ENCODE data around the gene APOC3.

APOC3 gene

DNA sequence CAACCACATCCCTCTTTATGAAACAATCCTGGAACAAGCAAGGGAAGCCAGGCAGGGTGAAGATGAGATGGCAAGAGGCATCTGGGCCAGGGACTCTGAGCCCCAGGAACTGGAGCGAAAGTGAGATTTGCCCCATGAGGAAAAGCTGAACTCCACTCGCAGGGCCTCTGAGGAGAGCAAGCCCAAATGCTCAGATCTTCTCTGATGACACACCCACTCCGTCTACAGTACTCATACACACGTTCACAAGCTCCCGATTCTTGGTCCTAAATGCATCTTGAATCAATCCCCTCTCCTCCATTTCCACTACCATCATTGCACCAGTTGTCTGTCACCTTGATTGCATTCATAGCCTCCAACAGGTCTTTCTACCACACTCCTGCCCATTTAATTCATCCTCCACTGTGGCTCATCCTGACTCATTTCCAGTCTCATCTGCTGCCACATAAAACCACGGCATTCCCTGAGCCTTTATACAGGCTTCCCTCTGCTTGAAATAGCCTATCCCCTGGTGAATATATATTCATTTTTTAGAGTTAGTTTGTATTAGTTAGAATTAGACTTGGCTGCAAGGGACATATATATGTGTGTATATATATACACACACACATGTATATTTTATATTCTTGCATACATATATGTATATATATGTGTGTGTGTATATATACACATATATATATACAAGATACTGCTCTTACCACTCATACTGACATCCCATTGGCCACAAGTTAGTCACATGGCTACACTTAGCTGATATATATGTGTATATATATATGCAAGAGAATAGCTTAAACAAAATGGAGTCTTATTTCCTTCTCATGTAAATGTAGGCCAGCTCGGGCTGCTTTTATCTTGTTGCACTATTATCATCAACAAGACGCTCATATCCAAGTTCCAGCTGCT lies 36.6 kb upstream of the APOC3 start:
- Histone ChIP-seq H3K36me3 (replicated peaks; ENCODE audit: low read depth, low read length) (no peaks in the 10 kb centered on the region), H3K27ac (ENCODE audit: low read length) (no peak overlapping the region), H3K79me2 (ENCODE audit: low read length) (no peaks in the 10 kb centered on the region), H4K20me1 (ENCODE audit: insufficient read depth, low read length) (no peaks in the 10 kb centered on the region), H2AFZ (ENCODE audit: low read depth, low read length) (no peak overlapping the region), H3K4me1 (ENCODE audit: low read length) (peaks cover 8% of the 10 kb centered on the region; the same call in 1 of the 2 replicates), H3K9me3 (ENCODE audit: insufficient read depth, low read length) (no peaks in the 10 kb centered on the region), H3K27me3 (ENCODE audit: low read depth, low read length) (no peaks in the 10 kb centered on the region), H3K4me3 (ENCODE audit: low read length) (no peak overlapping the region), H3K9ac (ENCODE audit: low read length) (no peak overlapping the region), H3K4me2 (ENCODE audit: low read length) (no peak overlapping the region)
- no peak for TF ChIP-seq EZH2phosphoT487 (IDR thresholded peaks at IDR 0.05; ENCODE audit: low read depth)
- TF ChIP-seq, protein P1, sequence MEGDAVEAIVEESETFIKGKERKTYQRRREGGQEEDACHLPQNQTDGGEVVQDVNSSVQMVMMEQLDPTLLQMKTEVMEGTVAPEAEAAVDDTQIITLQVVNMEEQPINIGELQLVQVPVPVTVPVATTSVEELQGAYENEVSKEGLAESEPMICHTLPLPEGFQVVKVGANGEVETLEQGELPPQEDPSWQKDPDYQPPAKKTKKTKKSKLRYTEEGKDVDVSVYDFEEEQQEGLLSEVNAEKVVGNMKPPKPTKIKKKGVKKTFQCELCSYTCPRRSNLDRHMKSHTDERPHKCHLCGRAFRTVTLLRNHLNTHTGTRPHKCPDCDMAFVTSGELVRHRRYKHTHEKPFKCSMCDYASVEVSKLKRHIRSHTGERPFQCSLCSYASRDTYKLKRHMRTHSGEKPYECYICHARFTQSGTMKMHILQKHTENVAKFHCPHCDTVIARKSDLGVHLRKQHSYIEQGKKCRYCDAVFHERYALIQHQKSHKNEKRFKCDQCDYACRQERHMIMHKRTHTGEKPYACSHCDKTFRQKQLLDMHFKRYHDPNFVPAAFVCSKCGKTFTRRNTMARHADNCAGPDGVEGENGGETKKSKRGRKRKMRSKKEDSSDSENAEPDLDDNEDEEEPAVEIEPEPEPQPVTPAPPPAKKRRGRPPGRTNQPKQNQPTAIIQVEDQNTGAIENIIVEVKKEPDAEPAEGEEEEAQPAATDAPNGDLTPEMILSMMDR (IDR thresholded peaks at IDR 0.05; ENCODE audit: low read depth, low read length), result no peak

DNA sequence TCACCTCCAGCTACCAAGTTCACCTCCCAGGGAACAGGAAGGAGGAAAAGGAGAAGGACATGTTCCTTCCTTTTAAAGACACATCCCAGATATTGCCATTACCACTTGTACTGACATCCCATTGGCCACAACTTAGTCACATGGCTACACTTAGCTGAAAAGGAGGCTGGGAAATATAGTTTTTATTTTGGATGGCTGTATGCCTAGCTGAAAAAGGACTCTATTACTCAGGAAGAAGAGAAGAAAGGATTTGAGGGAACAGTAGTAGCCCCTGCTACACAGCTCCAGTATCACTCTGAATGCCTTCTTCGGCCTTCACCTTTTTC lies 36.0 kb upstream of the APOC3 start:
- Histone ChIP-seq H2AFZ (ENCODE audit: low read depth, low read length) (no peak overlapping the region), H3K9me3 (ENCODE audit: insufficient read depth, low read length) (no peaks in the 10 kb centered on the region), H3K36me3 (replicated peaks; ENCODE audit: low read depth, low read length) (no peaks in the 10 kb centered on the region), H3K27me3 (ENCODE audit: low read depth, low read length) (0 out of 2 replicates have a peak, but pooled peaks cover under 1% of the 10 kb centered on the region), H3K4me3 (ENCODE audit: low read length) (no peak overlapping the region), H3K9ac (ENCODE audit: low read length) (no peak overlapping the region), H3K4me1 (ENCODE audit: low read length) (peaks cover 7% of the 10 kb centered on the region; the same call in 1 of the 2 replicates), H3K4me2 (ENCODE audit: low read length) (no peak overlapping the region), H4K20me1 (ENCODE audit: insufficient read depth, low read length) (no peaks in the 10 kb centered on the region), H3K79me2 (ENCODE audit: low read length) (no peaks in the 10 kb centered on the region), H3K27ac (ENCODE audit: low read length) (no peak overlapping the region)
- no peak for TF ChIP-seq EZH2phosphoT487 (IDR thresholded peaks at IDR 0.05; ENCODE audit: low read depth)
- TF ChIP-seq, protein P1 (IDR thresholded peaks at IDR 0.05; ENCODE audit: low read depth, low read length), result no peak

DNA sequence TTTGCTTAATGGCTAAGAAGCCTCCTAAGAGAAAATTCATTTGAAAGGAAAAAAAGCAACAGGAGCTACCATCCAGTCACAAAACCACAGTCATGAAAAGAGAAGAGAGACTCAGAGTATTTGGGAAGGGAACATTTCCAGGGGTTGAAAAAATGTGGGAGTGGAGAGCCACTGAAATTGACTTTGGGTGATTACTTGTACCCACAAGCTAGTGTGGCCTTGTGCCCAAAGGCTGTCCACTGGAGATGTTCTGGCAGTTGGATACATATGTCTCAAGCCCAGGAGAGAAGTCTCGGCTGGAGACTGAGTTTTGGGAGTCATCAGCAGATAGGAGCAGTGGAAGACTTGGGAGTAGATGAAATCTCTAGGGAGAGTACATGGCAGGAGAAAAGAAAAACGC lies 34.9 kb upstream of the APOC3 start:
- Histone ChIP-seq H2AFZ (ENCODE audit: low read depth, low read length) (no peak overlapping the region), H3K27ac (ENCODE audit: low read length) (no peak overlapping the region), H3K27me3 (ENCODE audit: low read depth, low read length) (0 out of 2 replicates have a peak, but pooled peaks cover 10% of the 10 kb centered on the region), H4K20me1 (ENCODE audit: insufficient read depth, low read length) (no peaks in the 10 kb centered on the region), H3K4me3 (ENCODE audit: low read length) (no peak overlapping the region), H3K79me2 (ENCODE audit: low read length) (no peaks in the 10 kb centered on the region), H3K36me3 (replicated peaks; ENCODE audit: low read depth, low read length) (no peaks in the 10 kb centered on the region), H3K4me2 (ENCODE audit: low read length) (no peak overlapping the region), H3K9me3 (ENCODE audit: insufficient read depth, low read length) (no peaks in the 10 kb centered on the region), H3K9ac (ENCODE audit: low read length) (no peak overlapping the region), H3K4me1 (ENCODE audit: low read length) (peaks cover 7% of the 10 kb centered on the region; the same call in 1 of the 2 replicates)
- TF ChIP-seq, protein P1 (IDR thresholded peaks at IDR 0.05; ENCODE audit: low read depth, low read length), result no peak
- TF ChIP-seq EZH2phosphoT487 (IDR thresholded peaks at IDR 0.05; ENCODE audit: low read depth), result no peak

DNA sequence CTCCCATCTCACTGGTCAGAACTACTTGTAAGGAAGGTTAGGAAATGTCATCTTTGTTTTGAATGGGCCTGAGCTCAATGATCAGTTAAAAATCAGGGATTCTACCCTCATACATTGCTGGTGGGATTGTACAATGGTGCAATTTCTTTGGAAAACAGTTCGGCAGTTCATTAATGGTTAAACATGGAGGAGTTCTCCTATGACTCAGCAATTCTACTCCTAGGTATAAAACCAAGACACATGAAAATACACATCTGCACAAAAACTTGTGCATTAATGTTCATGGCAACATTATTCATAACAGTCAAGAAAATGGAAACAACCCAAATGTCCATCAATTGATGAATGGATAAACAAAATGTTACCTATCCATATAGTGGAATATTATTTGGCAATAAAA lies 33.2 kb upstream of the APOC3 start:
- no peaks in the 10 kb centered on the region for H3K9me3 ChIP-seq (ENCODE audit: insufficient read depth, low read length)
- no peak overlapping the region for H2AFZ ChIP-seq (ENCODE audit: low read depth, low read length)
- H3K9ac ChIP-seq (ENCODE audit: low read length), result no peak overlapping the region
- no peak overlapping the region for H3K27ac ChIP-seq (ENCODE audit: low read length)
- H3K27me3 ChIP-seq (ENCODE audit: low read depth, low read length), result peaks cover 15% of the 10 kb centered on the region; the same call in 1 of the 2 replicates
- TF ChIP-seq, protein P1 (IDR thresholded peaks at IDR 0.05; ENCODE audit: low read depth, low read length), result no peak
- no peak for TF ChIP-seq EZH2phosphoT487 (IDR thresholded peaks at IDR 0.05; ENCODE audit: low read depth)
- peaks cover 6% of the 10 kb centered on the region; the same call in 1 of the 2 replicates for H3K4me1 ChIP-seq (ENCODE audit: low read length)
- no peaks in the 10 kb centered on the region for H3K36me3 ChIP-seq (replicated peaks; ENCODE audit: low read depth, low read length)
- no peaks in the 10 kb centered on the region for H4K20me1 ChIP-seq (ENCODE audit: insufficient read depth, low read length)
- no peak overlapping the region for H3K4me2 ChIP-seq (ENCODE audit: low read length)
- no peaks in the 10 kb centered on the region for H3K79me2 ChIP-seq (ENCODE audit: low read length)
- H3K4me3 ChIP-seq (ENCODE audit: low read length), result no peak overlapping the region
